Naive thymus-derived CD4-positive, alpha-beta T cell (primary cell): ENCODE measurements around the gene SPC24. TPM values are rescaled to one million over a fixed set of nuclear protein-coding genes. Genes with fewer than 3 reads are reported as not detected.

Source experiments
- ATAC-seq: fragments of 150-1000 bp; cut with Tn5 transposase; 2 replicates; pipeline ENCODE4 v1.10.0; 2021; ENCODE audit warnings: mild to moderate bottlenecking, moderate library complexity
- CTCF ChIA-PET: fragments of 350-600 bp; sonication (Branson Sonifier 250); formaldehyde crosslinking; loops from one replicate; lab custom pipeline; 2021; ENCODE audit warnings: antibody characterized with exemption; lab: Charles Lee
- POLR2A ChIA-PET: fragments of 350-600 bp; sonication (Branson Sonifier 250); formaldehyde crosslinking; loops from one replicate; lab custom pipeline; 2021; ENCODE audit warnings: antibody characterized with exemption, inconsistent platforms; lab: Charles Lee
- DNase-seq, 9 donors: peaks; one replicate each; pipeline versions ENCODE4 v3.0.0 to v3.0.0-alpha.2; 2020 to 2022; ENCODE audit warnings: mixed read lengths in 1 of 9
- H3K27ac ChIP-seq: one replicate; pipeline ENCODE4 v1.7.0; 2013; ENCODE audit warnings: mild to moderate bottlenecking, low read depth, low read length, moderate library complexity
- H3K27me3 ChIP-seq, 2 donors: one replicate each; pipeline ENCODE4 v1.7.0; 2013; ENCODE audit warnings: low read length in 2 of 2, mild to moderate bottlenecking in 2 of 2, moderate library complexity in 2 of 2; ENCODE audit not compliant: control insufficient read depth in 2 of 2, insufficient read depth in 2 of 2
- H3K36me3 ChIP-seq, 3 experiments: 1 replicate in 2 of 3; 2 replicates in 1 of 3; pipeline ENCODE4 v1.7.0; 2013; ENCODE audit warnings: low read length in 3 of 3, mild to moderate bottlenecking in 3 of 3, moderate library complexity in 1 of 3; ENCODE audit not compliant: insufficient read depth in 3 of 3, control insufficient read depth in 2 of 3
- H3K4me1 ChIP-seq, 2 donors: one replicate each; pipeline ENCODE4 v1.7.0; 2013; ENCODE audit warnings: low read length in 2 of 2, mild to moderate bottlenecking in 2 of 2, moderate library complexity in 1 of 2; ENCODE audit not compliant: control insufficient read depth in 2 of 2, insufficient read depth in 2 of 2
- H3K4me3 ChIP-seq: 2 replicates; pipeline ENCODE4 v1.7.0; 2013; ENCODE audit warnings: mild to moderate bottlenecking, low read length
- H3K9me3 ChIP-seq, 3 experiments: 1 replicate in 2 of 3; 2 replicates in 1 of 3; pipeline ENCODE4 v1.7.0; 2013; ENCODE audit warnings: low read length in 3 of 3; ENCODE audit not compliant: control insufficient read depth in 2 of 3
- H3K27ac Mint-ChIP-seq, 9 donors: one replicate each; pipeline ENCODE4 v1.8.0; 2020 to 2022; ENCODE audit warnings: mixed read lengths in 9 of 9, mild to moderate bottlenecking in 8 of 9, moderate library complexity in 5 of 9, inconsistent platforms in 2 of 9
- H3K27me3 Mint-ChIP-seq, 5 donors: one replicate each; pipeline ENCODE4 v1.8.0; 2021 to 2022; ENCODE audit warnings: mixed read lengths in 5 of 5, mild to moderate bottlenecking in 1 of 5
- H3K36me3 Mint-ChIP-seq, 5 donors: one replicate each; pipeline ENCODE4 v1.8.0; 2020 to 2022; ENCODE audit warnings: mixed read lengths in 5 of 5, mild to moderate bottlenecking in 3 of 5, inconsistent platforms in 1 of 5
- H3K4me1 Mint-ChIP-seq, 7 donors: one replicate each; pipeline ENCODE4 v1.8.0; 2020 to 2022; ENCODE audit warnings: mixed read lengths in 7 of 7, mild to moderate bottlenecking in 3 of 7, inconsistent platforms in 1 of 7
- H3K4me3 Mint-ChIP-seq, 10 donors: one replicate each; pipeline ENCODE4 v1.8.0; 2020 to 2022; ENCODE audit warnings: mild to moderate bottlenecking in 10 of 10, mixed read lengths in 10 of 10, moderate library complexity in 6 of 10, inconsistent platforms in 2 of 10
- H3K9me3 Mint-ChIP-seq, 11 donors: one replicate each; pipeline ENCODE4 v1.8.0; 2020 to 2022; ENCODE audit warnings: mixed read lengths in 11 of 11, mild to moderate bottlenecking in 4 of 11, inconsistent platforms in 1 of 11, moderate library complexity in 1 of 11
- intact Hi-C, 2 donors: fragments of 100-400 bp; cut with micrococcal nuclease; formaldehyde crosslinking; loops; one replicate each; pipeline ENCODE4 v1.15.1; 2023
- polyA plus RNA-seq, 2 donors: library from polyadenylated mRNA; unstranded; fragments of 300-500 nt; fragmentation: Illumina TruSeq; gene quantifications; one replicate each; pipeline ENCODE4 v1.2.3, GENCODE V29; 2021
- total RNA-seq, 6 experiments: library from RNA in 5 of 6; stranded (reverse) in 5 of 6; gene quantifications; 1 replicate in 5 of 6; 2 replicates in 1 of 6; pipeline ENCODE4 v1.2.3 and lab custom pipeline; 2021 to 2026

The SPC24 gene, protein sequence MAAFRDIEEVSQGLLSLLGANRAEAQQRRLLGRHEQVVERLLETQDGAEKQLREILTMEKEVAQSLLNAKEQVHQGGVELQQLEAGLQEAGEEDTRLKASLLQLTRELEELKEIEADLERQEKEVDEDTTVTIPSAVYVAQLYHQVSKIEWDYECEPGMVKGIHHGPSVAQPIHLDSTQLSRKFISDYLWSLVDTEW
- 10 to 100 TPM in 1 of 5 experiments, 1 to 10 TPM in 2, under 1 TPM in 2; 0.56 to 45.4 (median 1.9) TPM for total RNA-seq
- under 1 TPM in 1 of 2 donors, not detected in 1; 0.33 TPM for polyA plus RNA-seq
- total RNA-seq (lab: John Stamatoyannopoulos, UW), result 1.5 reads per million, percentile 4 among the genes with 10 or more reads in this experiment

DNA sequence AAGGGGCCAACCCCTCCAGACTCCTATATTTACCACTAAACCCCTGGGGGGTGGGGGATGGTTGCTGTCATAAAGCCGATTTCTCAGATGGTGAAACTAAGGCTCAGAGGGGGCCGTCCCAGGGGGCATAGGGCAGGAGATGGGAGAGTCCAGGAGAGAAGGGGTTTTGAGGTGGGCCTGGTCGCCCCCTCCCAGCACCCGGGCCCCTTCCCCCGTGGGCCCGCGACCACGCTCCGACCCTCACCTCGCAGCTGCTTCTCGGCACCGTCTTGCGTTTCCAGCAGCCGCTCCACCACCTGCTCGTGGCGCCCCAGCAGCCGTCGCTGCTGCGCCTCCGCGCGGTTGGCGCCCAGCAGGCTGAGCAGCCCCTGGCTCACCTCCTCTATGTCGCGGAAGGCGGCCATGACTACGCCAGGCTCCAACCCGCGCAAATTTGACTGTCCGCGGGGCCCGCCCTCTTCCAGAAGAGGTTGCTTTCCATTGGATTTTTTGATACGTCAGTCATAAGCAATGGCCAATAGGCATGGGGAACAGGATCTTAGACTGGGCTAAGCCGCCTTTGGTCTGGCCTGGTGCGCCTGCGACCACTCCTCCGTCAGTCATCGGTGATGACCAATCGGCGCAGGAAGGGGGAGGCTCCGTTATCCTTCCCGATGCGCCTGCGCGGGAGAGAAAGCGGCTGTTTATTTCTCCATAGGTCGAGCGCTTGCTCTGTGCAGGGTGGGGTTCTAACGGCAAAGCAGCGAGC lies at the start of gene SPC24:
TSS of gene SPC24 (minus strand) at position 410 of the 748 bp plus-strand sequence. CDS start at position 404, 6 bp downstream.
- H3K4me1 Mint-ChIP-seq, result peaks cover 7 to 30% (median 15%) of the 10 kb centered on the region in 7 donors
- H3K27me3 Mint-ChIP-seq, result no peaks in the 10 kb centered on the region
- Histone ChIP-seq H3K36me3 (no peaks in the 10 kb centered on the region), H3K4me1 (peaks cover 6 to 15% of the 10 kb centered on the region in 2 donors), H3K9me3 (peaks cover 0 to 3% (median 0%) of the 10 kb centered on the region in 3 experiments), H3K27ac (peak within 1 kb of the TSS; percentile 16), H3K4me3 (peak within 1 kb of the TSS; percentile 71), H3K27me3 (no peaks in the 10 kb centered on the region)
- ChIA-PET POLR2A (interaction anchor here (0.6 to 1.2 kb wide), 3 partner anchors 10 to 226 kb away, joined by 3 read pairs; no protein-coding TSS in a partner anchor), CTCF (no interaction called here)
- H3K9me3 Mint-ChIP-seq, result peaks cover 0 to 7% (median 0%) of the 10 kb centered on the region in 11 donors
- intact Hi-C loops, result loop anchor here (1.0 to 5.0 kb wide), 6 partner anchors 191 to 588 kb away; partner anchors contain the start of genes CCDC159 (in 1 of the 2), CDKN2D (in 1 of the 2), ELAVL3 (in 1 of the 2) and KRI1 (in 1 of the 2)
- H3K4me3 Mint-ChIP-seq, result peak within 1 kb of the TSS; percentile 79 to 94 (median 89)
- ATAC-seq (peak; percentile 98), DNase-seq (peak; percentile 70 to 93 (median 90))
- peaks cover 0 to 5% (median 0%) of the 10 kb centered on the region in 5 donors for H3K36me3 Mint-ChIP-seq
- H3K27ac Mint-ChIP-seq, result peak within 1 kb of the TSS; percentile 54 to 92 (median 83)

DNA sequence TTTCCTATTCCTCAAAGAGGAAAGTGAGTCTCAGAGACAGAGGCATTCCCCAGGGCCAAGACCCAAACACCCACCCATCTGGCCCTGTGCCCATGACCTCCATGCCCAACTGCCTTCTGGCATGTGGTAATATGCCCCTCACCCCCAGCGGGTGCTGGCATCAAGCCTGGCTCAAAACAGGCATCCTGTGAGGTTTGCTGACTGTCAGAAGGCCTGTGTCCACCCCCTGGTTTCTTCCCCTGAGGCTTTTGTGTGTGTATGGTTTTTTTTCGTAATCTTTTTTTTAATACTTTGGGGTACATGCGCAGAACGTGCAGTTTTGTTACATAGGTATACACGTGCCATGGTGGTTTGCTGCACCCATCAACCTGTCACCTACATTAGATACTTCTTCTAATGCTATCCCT lies 49.4 kb upstream of the SPC24 start:
- H3K27me3 ChIP-seq, result no peaks in the 10 kb centered on the region
- Mint-ChIP-seq H3K27ac (no peak overlapping the region), H3K9me3 (peaks cover 0 to 2% (median 0%) of the 10 kb centered on the region in 11 donors), H3K27me3 (peaks cover 0 to 14% (median 7%) of the 10 kb centered on the region in 5 donors), H3K4me1 (peaks cover 0 to 6% (median 0%) of the 10 kb centered on the region in 7 donors), H3K36me3 (no peaks in the 10 kb centered on the region), H3K4me3 (no peak overlapping the region)
- no peak overlapping the region for H3K27ac ChIP-seq
- POLR2A ChIA-PET, result no interaction called here
- intact Hi-C loops, result loop anchor here (1.0 to 5.0 kb wide), 2 partner anchors 168 to 169 kb away; no protein-coding TSS in a partner anchor
- no peaks in the 10 kb centered on the region for H3K4me1 ChIP-seq
- DNase-seq, result no peak
- CTCF ChIA-PET, result interaction anchor here (0.5 to 3.9 kb wide), 3 partner anchors 66 to 255 kb away, joined by 3 to 15 read pairs (median 5); no protein-coding TSS in a partner anchor
- no peak overlapping the region for H3K4me3 ChIP-seq
- no peak for ATAC-seq
- H3K9me3 ChIP-seq, result no peaks in the 10 kb centered on the region
- no peaks in the 10 kb centered on the region for H3K36me3 ChIP-seq

DNA sequence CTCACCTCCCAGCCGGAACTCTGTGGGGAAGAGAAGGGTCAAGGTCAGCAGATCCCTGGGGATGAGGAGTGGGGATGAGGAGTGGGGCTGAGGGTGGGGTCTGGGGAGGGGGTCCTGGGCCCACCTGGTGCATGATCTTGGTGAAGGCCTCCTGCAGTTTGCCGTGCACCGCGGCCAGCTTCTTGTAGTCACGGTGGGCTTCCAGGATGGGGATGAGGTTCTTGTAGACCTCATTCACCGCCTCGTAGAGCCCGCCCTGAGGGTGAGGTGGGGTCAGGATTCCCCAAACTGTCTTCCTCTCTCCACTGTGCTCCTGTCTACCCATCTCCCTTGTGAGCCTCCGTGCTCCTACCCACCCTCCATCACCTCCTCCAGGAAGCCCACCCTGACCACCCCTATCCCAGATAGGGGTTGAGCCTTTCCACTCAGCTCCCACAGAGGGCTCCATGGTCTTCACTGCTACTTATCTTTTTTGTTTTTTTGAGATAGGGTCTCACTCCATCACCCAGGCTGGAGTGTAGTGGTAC lies 48.6 kb upstream of the SPC24 start:
- DNase-seq (no peak), ATAC-seq (no peak)
- Mint-ChIP-seq H3K9me3 (no peaks in the 10 kb centered on the region), H3K4me3 (no peak overlapping the region), H3K27ac (no peak overlapping the region), H3K36me3 (no peaks in the 10 kb centered on the region), H3K27me3 (peaks cover 0 to 15% (median 7%) of the 10 kb centered on the region in 5 donors), H3K4me1 (peaks cover 0 to 5% (median 0%) of the 10 kb centered on the region in 7 donors)
- Histone ChIP-seq H3K27me3 (no peaks in the 10 kb centered on the region), H3K4me1 (no peaks in the 10 kb centered on the region), H3K36me3 (no peaks in the 10 kb centered on the region), H3K27ac (no peak overlapping the region), H3K4me3 (no peak overlapping the region), H3K9me3 (no peaks in the 10 kb centered on the region)
- CTCF ChIA-PET, result interaction anchor here (0.5 to 3.9 kb wide), 6 partner anchors 66 to 263 kb away, joined by 3 to 15 read pairs (median 4); no protein-coding TSS in a partner anchor
- POLR2A ChIA-PET, result no interaction called here
- intact Hi-C loops, result loop anchor here (1.0 to 5.0 kb wide), 2 partner anchors 167 to 168 kb away; no protein-coding TSS in a partner anchor

DNA sequence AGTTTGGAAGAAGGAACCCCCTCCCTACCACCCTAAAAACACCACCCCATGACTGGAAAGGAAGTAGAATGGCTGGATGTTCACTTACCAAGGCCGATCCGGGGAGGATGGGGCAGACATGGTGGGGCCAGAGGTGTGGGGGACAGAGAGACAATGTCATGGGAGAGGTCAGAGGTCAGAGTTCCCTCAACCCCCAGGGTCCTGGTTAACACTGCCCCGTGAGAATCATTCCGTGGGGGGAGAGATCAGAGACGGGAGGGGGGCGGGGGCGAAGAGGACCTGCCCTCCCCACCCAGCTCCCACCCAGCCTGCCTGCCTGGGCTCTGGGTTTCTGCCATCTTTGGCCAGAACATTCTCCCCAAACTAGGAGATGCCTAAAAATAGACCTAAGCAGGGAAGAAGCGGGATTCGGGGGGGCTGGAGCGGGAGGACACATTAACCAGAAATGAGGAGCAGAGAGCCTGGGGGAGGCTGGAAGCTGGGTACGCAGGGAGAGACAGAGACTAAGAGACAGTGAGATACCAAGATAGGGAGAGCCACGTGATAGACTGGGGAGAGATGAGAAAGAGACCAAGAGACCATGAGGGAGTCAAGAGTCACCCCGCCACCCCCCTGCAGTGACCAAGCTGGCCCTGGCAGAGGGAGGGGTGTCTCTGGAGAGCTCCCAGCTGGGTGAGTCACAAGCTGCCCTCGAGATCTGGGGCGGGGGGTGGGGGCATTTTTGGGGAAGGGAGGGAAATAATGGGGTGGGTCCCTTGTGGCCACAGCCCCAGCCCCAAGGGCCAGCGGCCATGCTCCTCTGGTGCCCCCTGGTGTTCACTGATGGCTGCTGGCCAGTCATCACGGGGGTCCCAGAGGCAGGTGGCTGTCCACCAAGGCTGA lies 47.9 kb upstream of the SPC24 start:
- no peaks in the 10 kb centered on the region for H3K36me3 Mint-ChIP-seq
- H3K4me1 ChIP-seq, result no peaks in the 10 kb centered on the region
- H3K27me3 Mint-ChIP-seq, result peaks cover 0 to 19% (median 7%) of the 10 kb centered on the region in 5 donors
- H3K4me3 ChIP-seq, result no peak overlapping the region
- H3K4me3 Mint-ChIP-seq, result no peak overlapping the region
- H3K4me1 Mint-ChIP-seq, result peaks cover 0 to 3% (median 0%) of the 10 kb centered on the region in 7 donors
- ChIA-PET CTCF (interaction anchor here (0.8 to 3.9 kb wide), 4 partner anchors 65 to 262 kb away, joined by 3 to 15 read pairs (median 4); no protein-coding TSS in a partner anchor), POLR2A (no interaction called here)
- DNase-seq (peak in 4 of 9 donors; percentile 7 to 44 (median 21)), ATAC-seq (peak; percentile 65)
- intact Hi-C loops, result loop anchor here (1.0 to 5.0 kb wide), 3 partner anchors 66 to 167 kb away; no protein-coding TSS in a partner anchor
- H3K27me3 ChIP-seq, result no peaks in the 10 kb centered on the region
- H3K27ac ChIP-seq, result no peak overlapping the region
- no peaks in the 10 kb centered on the region for H3K9me3 Mint-ChIP-seq
- no peaks in the 10 kb centered on the region for H3K9me3 ChIP-seq
- no peaks in the 10 kb centered on the region for H3K36me3 ChIP-seq
- no peak overlapping the region for H3K27ac Mint-ChIP-seq

DNA sequence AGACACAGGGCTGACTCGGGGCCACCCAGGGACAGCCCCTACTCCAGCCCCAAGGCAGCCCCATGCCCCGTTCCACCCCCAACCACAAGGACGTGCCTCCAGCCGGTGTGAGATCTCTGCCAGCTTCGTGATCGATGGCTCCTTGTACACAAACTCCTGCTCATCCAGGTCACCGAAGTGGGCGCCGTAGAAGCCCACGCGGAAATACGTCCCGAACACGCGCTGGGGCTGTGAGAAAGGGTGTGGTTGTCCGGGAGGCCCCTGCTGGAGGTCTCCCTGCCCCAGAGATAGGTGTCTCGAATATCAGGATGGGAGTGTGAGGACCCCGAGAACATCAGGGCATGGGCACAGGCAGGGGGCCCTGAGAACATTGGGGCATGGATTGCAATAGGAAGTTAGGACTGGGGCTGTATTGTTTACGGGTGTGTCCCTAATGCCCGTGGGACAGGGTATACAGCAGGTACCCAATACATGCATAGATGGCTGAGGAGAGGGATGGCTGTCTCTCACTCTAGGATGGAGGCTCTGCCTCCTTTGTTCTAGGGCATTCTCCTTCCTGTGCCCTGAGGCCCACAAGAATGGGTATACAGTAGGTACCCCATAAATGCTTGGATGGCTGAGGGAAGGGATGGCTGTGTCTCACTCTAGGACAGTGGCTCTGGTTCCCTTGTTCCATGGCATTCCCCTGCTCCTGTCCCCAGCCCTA lies 47.1 kb upstream of the SPC24 start:
- H3K36me3 Mint-ChIP-seq, result no peaks in the 10 kb centered on the region
- H3K4me3 ChIP-seq, result no peak overlapping the region
- H3K4me1 ChIP-seq, result no peaks in the 10 kb centered on the region
- H3K27ac Mint-ChIP-seq, result no peak overlapping the region
- ATAC-seq (no peak), DNase-seq (no peak)
- H3K36me3 ChIP-seq, result no peaks in the 10 kb centered on the region
- H3K9me3 ChIP-seq, result no peaks in the 10 kb centered on the region
- H3K4me1 Mint-ChIP-seq, result peaks cover 0 to 4% (median 0%) of the 10 kb centered on the region in 7 donors
- H3K27ac ChIP-seq, result no peak overlapping the region
- CTCF ChIA-PET, result interaction anchor here (1.0 to 1.2 kb wide), 2 partner anchors 68 to 167 kb away, joined by 4 read pairs; no protein-coding TSS in a partner anchor
- intact Hi-C loops, result loop anchor here (1.0 to 5.0 kb wide), 2 partner anchors 65 to 165 kb away; no protein-coding TSS in a partner anchor
- peaks cover 0 to 23% (median 7%) of the 10 kb centered on the region in 5 donors for H3K27me3 Mint-ChIP-seq
- POLR2A ChIA-PET, result no interaction called here
- no peaks in the 10 kb centered on the region for H3K9me3 Mint-ChIP-seq
- H3K27me3 ChIP-seq, result no peaks in the 10 kb centered on the region
- no peak overlapping the region for H3K4me3 Mint-ChIP-seq
